Measurements from ENCODE around the gene NKD2.

- TF ChIP-seq ZFX (IDR thresholded peaks at IDR 0.05), result no peak
- TF ChIP-seq CTCF (conservative IDR thresholded peaks at IDR 0.05), result no peak
These were observed 54.4 kb downstream of the NKD2 start for GRCh38 chr5:1062761-1063568.

All from C4-2B (cell line).